Measurements from ENCODE around the gene YPEL5.
A peak's percentile ranks its signal among the peaks of the same experiment; 100 is the strongest.
"Not testable (repeated sequence)": the region's sequence is repeated elsewhere in the genome, so short reads cannot be mapped to it uniquely, and the experiment has no call there.

YPEL5 gene

DNA sequence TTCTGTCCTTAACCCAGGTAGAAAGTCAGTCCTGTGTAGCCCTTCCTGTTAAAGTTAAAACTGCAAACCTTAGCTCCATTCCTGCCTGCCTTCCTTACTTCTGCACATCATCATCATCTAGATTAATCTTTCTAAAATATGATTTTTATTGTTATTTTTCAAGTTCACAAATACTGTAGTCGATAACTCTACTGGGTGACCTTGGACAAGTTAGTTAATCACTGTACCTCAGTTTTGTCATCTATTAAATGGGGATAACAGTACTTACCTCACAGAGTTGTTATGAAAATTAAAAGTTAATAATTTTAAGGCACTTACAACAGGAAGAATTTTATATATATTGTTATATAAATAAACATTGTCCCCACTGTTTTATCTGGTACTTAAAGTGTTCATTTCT lies 2.5 kb upstream of the YPEL5 start:
- TF ChIP-seq, protein P1, sequence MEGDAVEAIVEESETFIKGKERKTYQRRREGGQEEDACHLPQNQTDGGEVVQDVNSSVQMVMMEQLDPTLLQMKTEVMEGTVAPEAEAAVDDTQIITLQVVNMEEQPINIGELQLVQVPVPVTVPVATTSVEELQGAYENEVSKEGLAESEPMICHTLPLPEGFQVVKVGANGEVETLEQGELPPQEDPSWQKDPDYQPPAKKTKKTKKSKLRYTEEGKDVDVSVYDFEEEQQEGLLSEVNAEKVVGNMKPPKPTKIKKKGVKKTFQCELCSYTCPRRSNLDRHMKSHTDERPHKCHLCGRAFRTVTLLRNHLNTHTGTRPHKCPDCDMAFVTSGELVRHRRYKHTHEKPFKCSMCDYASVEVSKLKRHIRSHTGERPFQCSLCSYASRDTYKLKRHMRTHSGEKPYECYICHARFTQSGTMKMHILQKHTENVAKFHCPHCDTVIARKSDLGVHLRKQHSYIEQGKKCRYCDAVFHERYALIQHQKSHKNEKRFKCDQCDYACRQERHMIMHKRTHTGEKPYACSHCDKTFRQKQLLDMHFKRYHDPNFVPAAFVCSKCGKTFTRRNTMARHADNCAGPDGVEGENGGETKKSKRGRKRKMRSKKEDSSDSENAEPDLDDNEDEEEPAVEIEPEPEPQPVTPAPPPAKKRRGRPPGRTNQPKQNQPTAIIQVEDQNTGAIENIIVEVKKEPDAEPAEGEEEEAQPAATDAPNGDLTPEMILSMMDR (conservative IDR thresholded peaks at IDR 0.05; ENCODE audit: low read depth, low read length), result no peak
- Histone ChIP-seq H3K79me2 (ENCODE audit: insufficient read depth, low read depth) (no peaks in the 10 kb centered on the region), H3K4me1 (ENCODE audit: low read depth, poor library complexity, severe bottlenecking) (peaks cover 22% of the 10 kb centered on the region)

DNA sequence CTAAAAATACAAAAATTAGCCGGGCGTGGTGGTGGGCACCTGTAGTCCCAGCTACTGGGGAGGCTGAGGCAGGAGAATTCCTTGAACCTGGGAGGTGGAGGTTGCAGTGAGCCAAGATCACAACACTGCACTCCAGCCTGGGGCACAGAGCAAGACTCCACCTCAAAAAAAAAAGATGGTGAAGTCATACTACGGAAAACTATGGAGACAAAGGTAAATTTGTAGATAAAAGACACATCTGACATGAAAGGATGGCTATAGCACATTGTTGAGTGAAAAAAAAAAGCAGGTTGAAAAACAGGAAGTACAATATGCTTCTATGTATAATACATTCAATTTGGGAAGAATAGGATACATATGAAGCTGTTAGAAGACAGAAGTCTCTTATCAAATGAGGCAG lies 1.9 kb upstream of the YPEL5 start:
- not testable (repeated sequence) for H3K9ac ChIP-seq; H3K27me3 ChIP-seq (ENCODE audit: insufficient read depth, low read depth); H3K36me3 ChIP-seq (ENCODE audit: insufficient read depth); H3K79me2 ChIP-seq (ENCODE audit: insufficient read depth, low read depth); H3K4me2 ChIP-seq; H4K20me1 ChIP-seq (ENCODE audit: insufficient read depth); H3K4me3 ChIP-seq (IDR thresholded peaks at IDR 0.05; ENCODE audit: insufficient read depth, low read depth, low read length); H3K27ac ChIP-seq; H2AFZ ChIP-seq (ENCODE audit: low read depth)
- H3K4me1 ChIP-seq (ENCODE audit: low read depth, poor library complexity, severe bottlenecking), result peaks cover 20% of the 10 kb centered on the region

More for the DNA sequence above, 2.5 kb upstream of the YPEL5 start:
- Histone ChIP-seq H3K36me3 (ENCODE audit: insufficient read depth) (no peaks in the 10 kb centered on the region), H4K20me1 (ENCODE audit: insufficient read depth) (no peaks in the 10 kb centered on the region), H3K27ac (no peak overlapping the region), H3K4me2 (no peak overlapping the region), H3K4me3 (IDR thresholded peaks at IDR 0.05; ENCODE audit: insufficient read depth, low read depth, low read length) (no peak overlapping the region), H3K27me3 (ENCODE audit: insufficient read depth, low read depth) (no peaks in the 10 kb centered on the region), H2AFZ (ENCODE audit: low read depth) (no peak overlapping the region), H3K9ac (no peak overlapping the region)

DNA sequence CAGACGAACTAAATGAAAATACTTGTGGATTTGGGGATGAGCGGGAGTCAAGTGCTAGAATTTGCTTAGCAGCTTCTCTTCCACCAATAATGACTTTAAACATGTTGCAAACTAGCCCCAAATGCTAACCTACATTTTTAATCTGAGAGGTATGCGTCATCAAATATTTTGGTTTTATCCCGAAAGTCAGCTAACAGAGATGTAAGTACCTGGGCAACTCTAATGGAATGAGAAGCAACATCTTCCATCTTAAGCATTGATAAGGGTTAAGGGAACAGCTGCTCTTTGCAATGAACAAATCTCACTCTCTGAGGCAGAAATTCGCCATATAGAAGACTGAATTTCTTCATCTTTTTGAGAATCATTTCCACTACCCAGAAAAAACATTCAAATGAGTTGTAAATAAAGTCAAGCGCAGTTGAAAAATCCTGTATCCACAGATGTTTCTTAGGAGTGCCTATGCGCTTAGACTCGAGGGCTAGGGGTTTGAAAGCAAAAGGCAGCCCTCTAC lies 926 bp upstream of the YPEL5 start:
- peaks cover 28% of the 10 kb centered on the region for H3K4me1 ChIP-seq (ENCODE audit: low read depth, poor library complexity, severe bottlenecking)
- no peak overlapping the region for H3K4me3 ChIP-seq (IDR thresholded peaks at IDR 0.05; ENCODE audit: insufficient read depth, low read depth, low read length)
- TF ChIP-seq, protein P1 (conservative IDR thresholded peaks at IDR 0.05; ENCODE audit: low read depth, low read length), result no peak
- no peaks in the 10 kb centered on the region for H4K20me1 ChIP-seq (ENCODE audit: insufficient read depth)
- H3K79me2 ChIP-seq (ENCODE audit: insufficient read depth, low read depth), result no peaks in the 10 kb centered on the region
- peak overlapping the region; percentile 73 for H2AFZ ChIP-seq (ENCODE audit: low read depth)
- peak overlapping the region; percentile 59 for H3K4me2 ChIP-seq
- H3K36me3 ChIP-seq (ENCODE audit: insufficient read depth), result no peaks in the 10 kb centered on the region
- peak overlapping the region; percentile 57 for H3K27ac ChIP-seq
- H3K9ac ChIP-seq, result peak overlapping the region; percentile 48
- H3K27me3 ChIP-seq (ENCODE audit: insufficient read depth, low read depth), result no peaks in the 10 kb centered on the region

DNA sequence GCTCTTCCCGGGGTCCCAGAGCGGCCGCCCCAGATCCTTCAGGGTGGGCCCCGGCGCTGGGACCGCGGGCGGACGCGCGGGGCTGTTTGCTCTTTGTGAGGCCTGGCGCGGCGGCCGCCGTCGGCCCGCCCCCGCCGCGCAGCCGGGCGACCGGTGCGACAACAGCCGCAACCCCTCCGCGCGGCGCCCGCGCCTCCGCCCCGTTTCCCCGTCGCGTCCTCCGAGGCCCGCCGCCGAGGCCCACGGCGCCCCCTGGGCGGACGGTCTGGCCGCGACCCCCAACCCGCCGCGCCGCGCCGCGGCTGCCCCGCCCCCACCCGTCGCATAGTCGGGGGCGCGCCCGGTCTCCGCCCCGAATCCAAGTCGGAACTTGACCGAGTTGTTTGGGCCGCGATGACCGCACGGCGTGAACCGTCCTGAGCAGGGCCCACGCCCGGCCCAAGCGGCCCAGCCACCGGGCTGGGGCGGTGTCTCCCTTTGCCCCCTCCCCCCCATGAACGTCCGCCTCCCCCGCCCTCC lies 448 bp downstream of the YPEL5 start:
- H3K4me1 ChIP-seq (ENCODE audit: low read depth, poor library complexity, severe bottlenecking), result peaks cover 35% of the 10 kb centered on the region

More for the DNA sequence above, 448 bp downstream of the YPEL5 start:
- Histone ChIP-seq H3K36me3 (ENCODE audit: insufficient read depth) (no peaks in the 10 kb centered on the region), H3K9ac (peak overlapping the region; percentile 88), H4K20me1 (ENCODE audit: insufficient read depth) (no peaks in the 10 kb centered on the region), H3K4me2 (peak overlapping the region; percentile 10; the same call in 1 of the 2 replicates), H3K27me3 (ENCODE audit: insufficient read depth, low read depth) (no peaks in the 10 kb centered on the region), H3K4me3 (IDR thresholded peaks at IDR 0.05; ENCODE audit: insufficient read depth, low read depth, low read length) (peak overlapping the region; percentile 64), H3K79me2 (ENCODE audit: insufficient read depth, low read depth) (no peaks in the 10 kb centered on the region), H2AFZ (ENCODE audit: low read depth) (peak overlapping the region; percentile 70; the same call in 1 of the 2 replicates), H3K27ac (peak overlapping the region; percentile 62)
- TF ChIP-seq, protein P1 (conservative IDR thresholded peaks at IDR 0.05; ENCODE audit: low read depth, low read length), result no peak
